HepG2 (cell line): ENCODE data around the gene OGFOD3. TPM values are rescaled to one million over a fixed set of nuclear protein-coding genes. Genes with fewer than 3 reads are reported as not detected.

Experiments
- BRCA1 ChIP-seq: sonication (generic); formaldehyde crosslinking; IDR thresholded peaks from 2 replicates; pipeline ENCODE4 v1.4.0; 2020; ENCODE audit warnings: missing genetic modification reagents
- ETV5 ChIP-seq: IDR thresholded peaks from 2 replicates; pipeline ENCODE4 v1.6.1; 2018; ENCODE audit warnings: missing biosample characterization, missing genetic modification reagents, inconsistent platforms, borderline replicate concordance
- ETV6 ChIP-seq: sonication (generic); formaldehyde crosslinking; conservative IDR thresholded peaks from 2 replicates; pipeline ENCODE4 v1.4.0; 2020; ENCODE audit warnings: missing genetic modification reagents
- HHEX ChIP-seq: IDR thresholded peaks from 2 replicates; pipeline ENCODE4 v1.6.1; 2016; ENCODE audit warnings: control low read depth
- HOXD1 ChIP-seq: sonication (generic); formaldehyde crosslinking; IDR thresholded peaks from 2 replicates; pipeline ENCODE4 v1.5.0; 2020; ENCODE audit warnings: missing genetic modification reagents
- IRF2 ChIP-seq: IDR thresholded peaks from 2 replicates; pipeline ENCODE4 v1.6.1; 2018; ENCODE audit warnings: missing genetic modification reagents, missing compliant biosample characterization
- MAFK ChIP-seq, 2 experiments: IDR thresholded peaks in 1 of 2; conservative IDR thresholded peaks in 1 of 2; 2 replicates each; pipeline ENCODE4 v1.6.1; 2011; ENCODE audit warnings: improper control_type of control experiment in 2 of 2, low read length in 2 of 2
- MAZ ChIP-seq, 2 experiments: sonication (generic) in 1 of 2; formaldehyde crosslinking in 1 of 2; IDR thresholded peaks; 2 replicates each; pipeline versions ENCODE4 v1.5.0 to v1.6.1; 2012 to 2020; ENCODE audit warnings: low read depth in 2 of 2, mild to moderate bottlenecking in 2 of 2, borderline replicate concordance in 1 of 2, improper control_type of control experiment in 1 of 2, low read length in 1 of 2, missing genetic modification reagents in 1 of 2, moderate library complexity in 1 of 2
- MED13 ChIP-seq: sonication (generic); formaldehyde crosslinking; IDR thresholded peaks from 2 replicates; pipeline ENCODE4 v1.5.0; 2020; ENCODE audit warnings: missing genetic modification reagents
- RBFOX2 ChIP-seq: fragments of 200-400 bp; formaldehyde crosslinking; IDR thresholded peaks from 2 replicates; pipeline ENCODE4 v1.6.1; 2017; ENCODE audit warnings: low read depth, mild to moderate bottlenecking, low read length
- SMC3 ChIP-seq: IDR thresholded peaks from 2 replicates; pipeline ENCODE4 v1.6.1; 2011; ENCODE audit warnings: low read length, improper control_type of control experiment
- ZNF225 ChIP-seq: sonication (generic); formaldehyde crosslinking; IDR thresholded peaks from 2 replicates; pipeline ENCODE4 v1.4.0; 2020; ENCODE audit warnings: mild to moderate bottlenecking, missing genetic modification reagents
- ZNF343 ChIP-seq: sonication (generic); formaldehyde crosslinking; IDR thresholded peaks from 2 replicates; pipeline ENCODE4 v1.4.0; 2020; ENCODE audit warnings: mild to moderate bottlenecking, missing genetic modification reagents
- ZNF546 ChIP-seq: sonication (generic); formaldehyde crosslinking; conservative IDR thresholded peaks from 2 replicates; pipeline ENCODE4 v1.8.1; 2023; ENCODE audit warnings: mild to moderate bottlenecking, missing genetic modification reagents
- ZNF652 ChIP-seq: IDR thresholded peaks from 2 replicates; pipeline ENCODE4 v1.6.1; 2016; ENCODE audit warnings: low read depth, borderline replicate concordance
- ZNF790 ChIP-seq: sonication (generic); formaldehyde crosslinking; IDR thresholded peaks from 2 replicates; pipeline ENCODE4 v1.8.0; 2022; ENCODE audit warnings: missing genetic modification reagents, mild to moderate bottlenecking, borderline replicate concordance
- polyA plus RNA-seq, 8 experiments: library from polyadenylated mRNA; depleted of rRNA in 3 of 8; stranded (reverse) in 7 of 8; unstranded in 1 of 8; fragments of >200 nt; fragmentation: Illumina TruSeq in 4 of 8; extraction: Trizol in 4 of 8; gene quantifications; 2 replicates each; pipeline versions ENCODE4 v1.2.1 to v1.2.3, GENCODE V29; 2011 to 2016; ENCODE audit warnings: low read depth in 4 of 8, missing spikeins in 1 of 8, mixed read lengths in 1 of 8; ENCODE audit not compliant: insufficient read depth in 1 of 8
- total RNA-seq, 5 experiments: library from RNA; depleted of rRNA; stranded (reverse); fragments of >200 nt; fragmentation: Illumina TruSeq; extraction: Trizol; gene quantifications; 2 replicates each; pipeline ENCODE4 v1.2.3, GENCODE V29; 2016; ENCODE audit warnings: low read depth in 1 of 5
- TF ChIP-seq, protein P1 (sequence below): sonication (generic); formaldehyde crosslinking; IDR thresholded peaks from 2 replicates; pipeline ENCODE4 v1.4.0; 2020; ENCODE audit warnings: mild to moderate bottlenecking, low read depth, missing genetic modification reagents
- TF ChIP-seq, protein P2 (sequence below): sonication (generic); formaldehyde crosslinking; IDR thresholded peaks from 2 replicates; pipeline ENCODE4 v1.4.0; 2020; ENCODE audit warnings: missing genetic modification reagents
- TF ChIP-seq, protein P3 (sequence below): sonication (generic); formaldehyde crosslinking; IDR thresholded peaks from 2 replicates; pipeline ENCODE4 v1.8.0; 2022; ENCODE audit warnings: missing genetic modification reagents, low read depth, mild to moderate bottlenecking, borderline replicate concordance
- TF ChIP-seq, protein P4 (sequence below): sonication (generic); formaldehyde crosslinking; IDR thresholded peaks from 2 replicates; pipeline ENCODE4 v1.4.0; 2020; ENCODE audit warnings: missing genetic modification reagents, mild to moderate bottlenecking, borderline replicate concordance

The OGFOD3 gene
- total and polyA plus RNA-seq, 2 of the 13 experiments (the other 11 are each of a cell fraction or from before 2014, with no cell fraction given): 40.0 to 42.1 TPM

DNA sequence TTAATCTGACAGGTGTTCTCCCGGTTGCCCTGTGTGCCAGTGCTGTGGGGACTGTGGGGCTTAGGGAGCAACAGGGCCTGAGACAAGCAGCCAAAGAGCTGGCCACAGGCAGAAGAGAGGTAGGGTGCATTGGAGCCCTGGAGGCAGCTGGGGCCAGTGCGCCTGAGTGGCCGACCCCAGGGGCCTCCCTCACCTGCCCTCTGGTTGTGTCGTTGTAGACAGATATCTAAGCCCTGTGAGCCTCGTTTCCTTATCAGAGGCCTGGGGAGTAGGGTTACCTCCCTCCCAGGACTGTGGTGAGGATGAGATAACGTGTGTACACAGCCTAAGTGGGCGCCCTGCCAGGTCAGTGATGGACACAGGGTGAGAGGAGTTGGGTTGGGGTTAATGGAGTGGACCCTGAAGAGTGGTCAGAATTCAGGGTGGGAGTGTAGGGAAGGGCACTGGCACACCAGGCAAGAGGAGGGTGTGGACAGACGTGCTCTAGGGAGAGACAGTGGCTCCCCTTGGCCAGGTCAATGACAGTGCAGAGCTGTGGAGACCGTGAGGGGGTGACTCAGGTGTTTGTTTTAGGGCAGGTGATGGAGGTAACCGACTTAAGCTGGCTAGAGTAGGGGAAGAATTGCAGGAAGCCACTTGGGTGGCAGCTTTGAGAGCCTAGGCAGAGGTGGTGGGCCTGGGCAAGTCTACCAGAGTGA is 43.6 kb upstream of the OGFOD3 start (continued):
- TF ChIP-seq, protein P1, sequence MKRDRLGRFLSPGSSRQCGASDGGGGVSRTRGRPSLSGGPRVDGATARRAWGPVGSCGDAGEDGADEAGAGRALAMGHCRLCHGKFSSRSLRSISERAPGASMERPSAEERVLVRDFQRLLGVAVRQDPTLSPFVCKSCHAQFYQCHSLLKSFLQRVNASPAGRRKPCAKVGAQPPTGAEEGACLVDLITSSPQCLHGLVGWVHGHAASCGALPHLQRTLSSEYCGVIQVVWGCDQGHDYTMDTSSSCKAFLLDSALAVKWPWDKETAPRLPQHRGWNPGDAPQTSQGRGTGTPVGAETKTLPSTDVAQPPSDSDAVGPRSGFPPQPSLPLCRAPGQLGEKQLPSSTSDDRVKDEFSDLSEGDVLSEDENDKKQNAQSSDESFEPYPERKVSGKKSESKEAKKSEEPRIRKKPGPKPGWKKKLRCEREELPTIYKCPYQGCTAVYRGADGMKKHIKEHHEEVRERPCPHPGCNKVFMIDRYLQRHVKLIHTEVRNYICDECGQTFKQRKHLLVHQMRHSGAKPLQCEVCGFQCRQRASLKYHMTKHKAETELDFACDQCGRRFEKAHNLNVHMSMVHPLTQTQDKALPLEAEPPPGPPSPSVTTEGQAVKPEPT (CRISPR knock-in tag): no peak
- no peak for TF ChIP-seq HHEX (CRISPR knock-in tag)
- TF ChIP-seq SMC3: no peak
- TF ChIP-seq, protein P2, sequence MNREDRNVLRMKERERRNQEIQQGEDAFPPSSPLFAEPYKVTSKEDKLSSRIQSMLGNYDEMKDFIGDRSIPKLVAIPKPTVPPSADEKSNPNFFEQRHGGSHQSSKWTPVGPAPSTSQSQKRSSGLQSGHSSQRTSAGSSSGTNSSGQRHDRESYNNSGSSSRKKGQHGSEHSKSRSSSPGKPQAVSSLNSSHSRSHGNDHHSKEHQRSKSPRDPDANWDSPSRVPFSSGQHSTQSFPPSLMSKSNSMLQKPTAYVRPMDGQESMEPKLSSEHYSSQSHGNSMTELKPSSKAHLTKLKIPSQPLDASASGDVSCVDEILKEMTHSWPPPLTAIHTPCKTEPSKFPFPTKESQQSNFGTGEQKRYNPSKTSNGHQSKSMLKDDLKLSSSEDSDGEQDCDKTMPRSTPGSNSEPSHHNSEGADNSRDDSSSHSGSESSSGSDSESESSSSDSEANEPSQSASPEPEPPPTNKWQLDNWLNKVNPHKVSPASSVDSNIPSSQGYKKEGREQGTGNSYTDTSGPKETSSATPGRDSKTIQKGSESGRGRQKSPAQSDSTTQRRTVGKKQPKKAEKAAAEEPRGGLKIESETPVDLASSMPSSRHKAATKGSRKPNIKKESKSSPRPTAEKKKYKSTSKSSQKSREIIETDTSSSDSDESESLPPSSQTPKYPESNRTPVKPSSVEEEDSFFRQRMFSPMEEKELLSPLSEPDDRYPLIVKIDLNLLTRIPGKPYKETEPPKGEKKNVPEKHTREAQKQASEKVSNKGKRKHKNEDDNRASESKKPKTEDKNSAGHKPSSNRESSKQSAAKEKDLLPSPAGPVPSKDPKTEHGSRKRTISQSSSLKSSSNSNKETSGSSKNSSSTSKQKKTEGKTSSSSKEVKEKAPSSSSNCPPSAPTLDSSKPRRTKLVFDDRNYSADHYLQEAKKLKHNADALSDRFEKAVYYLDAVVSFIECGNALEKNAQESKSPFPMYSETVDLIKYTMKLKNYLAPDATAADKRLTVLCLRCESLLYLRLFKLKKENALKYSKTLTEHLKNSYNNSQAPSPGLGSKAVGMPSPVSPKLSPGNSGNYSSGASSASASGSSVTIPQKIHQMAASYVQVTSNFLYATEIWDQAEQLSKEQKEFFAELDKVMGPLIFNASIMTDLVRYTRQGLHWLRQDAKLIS (CRISPR knock-in tag): no peak
- TF ChIP-seq ZNF790: no peak
- peak; percentile 68; the same call in 1 of the 2 replicates for TF ChIP-seq ZNF652 (CRISPR knock-in tag)
- TF ChIP-seq, protein P3, sequence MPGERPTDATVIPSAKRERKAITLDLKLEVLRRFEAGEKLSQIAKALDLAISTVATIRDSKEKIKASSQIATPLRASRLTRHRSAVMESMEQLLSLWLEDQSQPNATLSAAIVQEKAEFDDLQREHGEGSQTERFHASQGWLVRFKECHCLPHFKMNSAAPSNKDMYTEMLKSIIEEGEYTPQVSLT: no peak
- no peak for TF ChIP-seq RBFOX2
- TF ChIP-seq ETV5 (CRISPR knock-in tag): peak; percentile 21; the same call in 1 of the 2 replicates
- TF ChIP-seq ZNF225 (CRISPR knock-in tag): no peak
- TF ChIP-seq, protein P4, sequence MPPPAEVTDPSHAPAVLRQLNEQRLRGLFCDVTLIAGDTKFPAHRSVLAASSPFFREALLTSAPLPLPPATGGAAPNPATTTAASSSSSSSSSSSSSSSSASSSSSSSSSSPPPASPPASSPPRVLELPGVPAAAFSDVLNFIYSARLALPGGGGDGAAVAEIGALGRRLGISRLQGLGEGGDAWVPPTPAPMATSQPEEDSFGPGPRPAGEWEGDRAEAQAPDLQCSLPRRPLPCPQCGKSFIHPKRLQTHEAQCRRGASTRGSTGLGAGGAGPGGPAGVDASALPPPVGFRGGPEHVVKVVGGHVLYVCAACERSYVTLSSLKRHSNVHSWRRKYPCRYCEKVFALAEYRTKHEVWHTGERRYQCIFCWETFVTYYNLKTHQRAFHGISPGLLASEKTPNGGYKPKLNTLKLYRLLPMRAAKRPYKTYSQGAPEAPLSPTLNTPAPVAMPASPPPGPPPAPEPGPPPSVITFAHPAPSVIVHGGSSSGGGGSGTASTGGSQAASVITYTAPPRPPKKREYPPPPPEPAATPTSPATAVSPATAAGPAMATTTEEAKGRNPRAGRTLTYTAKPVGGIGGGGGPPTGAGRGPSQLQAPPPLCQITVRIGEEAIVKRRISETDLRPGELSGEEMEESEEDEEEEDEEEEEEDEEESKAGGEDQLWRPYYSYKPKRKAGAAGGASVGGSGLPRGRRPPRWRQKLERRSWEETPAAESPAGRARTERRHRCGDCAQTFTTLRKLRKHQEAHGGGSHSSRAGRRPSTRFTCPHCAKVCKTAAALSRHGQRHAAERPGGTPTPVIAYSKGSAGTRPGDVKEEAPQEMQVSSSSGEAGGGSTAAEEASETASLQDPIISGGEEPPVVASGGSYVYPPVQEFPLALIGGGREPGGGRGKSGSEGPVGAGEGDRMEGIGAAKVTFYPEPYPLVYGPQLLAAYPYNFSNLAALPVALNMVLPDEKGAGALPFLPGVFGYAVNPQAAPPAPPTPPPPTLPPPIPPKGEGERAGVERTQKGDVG: peak; percentile 64; the same call in 1 of the 2 replicates
- TF ChIP-seq MAFK (conservative IDR thresholded peaks at IDR 0.05 in 1 of 2, IDR thresholded peaks at IDR 0.05 in 1 of 2; ENCODE audit: low read length in 2 of 2): no peak
- no peak for TF ChIP-seq BRCA1
- TF ChIP-seq IRF2 (CRISPR knock-in tag): peak; percentile 33; the same call in 1 of the 2 replicates
- TF ChIP-seq ETV6 (CRISPR knock-in tag): 0 out of 2 replicates have a peak, but pooled peaks have one; percentile 16
- peak; percentile 74; the same call in 1 of the 2 replicates for TF ChIP-seq HOXD1
- TF ChIP-seq MAZ (IDR thresholded peaks at IDR 0.05; ENCODE audit: borderline replicate concordance, low read depth, low read length): no peak
- TF ChIP-seq MAZ (CRISPR knock-in tag; IDR thresholded peaks at IDR 0.05; ENCODE audit: low read depth): peak; percentile 50; the same call in 1 of the 2 replicates
- TF ChIP-seq MED13 (CRISPR knock-in tag): peak; percentile 49; the same call in 1 of the 2 replicates
- no peak for TF ChIP-seq ZNF546
- no peak for TF ChIP-seq ZNF343
